Iris pigment epithelial cell (primary cell): Measurements from ENCODE around the gene RANBP1.

Source experiments
- DNase-seq: peaks from one replicate; pipeline ENCODE4 v3.0.0-alpha.2; 2011; ENCODE audit warnings: low read depth

Gene RANBP1

DNA sequence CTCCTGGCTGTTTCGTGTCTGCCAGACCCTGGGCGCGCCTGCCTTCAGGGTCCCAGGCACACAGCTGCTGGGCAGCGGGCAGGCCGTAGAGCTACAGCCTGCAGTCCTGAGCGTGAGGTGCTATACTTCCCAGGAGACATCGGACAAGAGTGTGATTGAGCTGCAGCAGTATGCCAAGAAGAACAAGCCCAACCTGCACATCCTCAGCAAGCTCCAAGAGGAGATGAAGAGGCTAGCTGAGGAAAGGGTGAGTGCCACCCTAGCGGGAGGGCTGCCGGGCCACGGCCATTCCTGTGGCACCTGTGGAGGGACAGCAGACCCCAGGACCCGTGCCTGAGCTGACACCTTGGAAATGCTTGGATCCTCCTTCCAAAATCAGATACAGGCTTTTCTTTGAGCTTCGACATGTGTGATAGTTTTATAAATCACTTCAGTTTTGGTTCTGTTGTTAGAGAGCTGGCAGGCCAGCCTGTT is 7.1 kb upstream of the RANBP1 start:
- DNase-seq, result no peak

DNA sequence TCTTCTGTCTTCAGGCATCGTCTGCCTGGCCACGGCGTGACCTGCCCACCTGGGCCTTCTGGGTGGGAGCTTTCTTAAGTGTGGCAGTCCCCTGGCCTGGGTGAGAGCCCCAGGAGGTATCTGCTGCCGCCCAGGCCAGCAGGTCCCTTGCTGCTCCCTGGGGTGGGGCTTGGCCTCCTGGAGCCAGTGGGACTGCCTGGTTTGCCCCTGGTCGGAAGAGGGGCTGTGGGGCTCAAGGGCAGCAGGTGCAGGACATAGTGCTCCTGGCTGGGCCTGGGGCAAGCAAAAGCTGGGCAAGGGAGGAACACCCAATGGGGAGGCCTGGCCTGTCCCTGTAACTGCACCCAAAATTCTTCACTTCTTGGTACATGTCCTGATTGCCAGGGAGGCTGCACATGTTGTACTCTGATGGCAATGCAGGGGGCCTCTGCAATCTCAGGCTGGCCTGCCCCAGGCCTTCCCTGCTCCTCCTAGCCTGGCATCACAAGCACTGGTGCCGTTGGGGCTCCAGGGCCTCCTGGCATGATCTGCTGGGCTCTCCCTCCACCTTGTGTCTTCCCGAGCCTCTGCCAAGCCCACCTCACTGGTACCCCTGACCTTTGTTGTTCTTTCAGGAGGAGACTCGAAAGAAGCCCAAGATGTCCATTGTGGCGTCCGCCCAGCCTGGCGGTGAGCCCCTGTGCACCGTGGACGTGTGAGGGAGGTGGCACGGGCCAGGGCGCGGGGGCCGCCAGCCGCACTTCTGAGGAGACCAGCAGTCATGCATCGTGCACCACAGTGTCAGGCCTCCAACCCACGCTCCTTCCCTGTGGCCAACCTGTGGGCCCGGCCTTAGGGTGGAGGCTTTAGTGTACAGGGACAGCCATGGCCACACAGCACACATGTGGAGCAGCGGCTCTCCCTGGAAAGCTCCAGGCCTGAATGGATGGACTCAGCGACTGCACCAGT is 6.2 kb upstream of the RANBP1 start:
- DNase-seq, result no peak

- no peak for DNase-seq
Measured at GRCh38 chr22:20110359-20110985, 5.4 kb upstream of the RANBP1 start.

DNA sequence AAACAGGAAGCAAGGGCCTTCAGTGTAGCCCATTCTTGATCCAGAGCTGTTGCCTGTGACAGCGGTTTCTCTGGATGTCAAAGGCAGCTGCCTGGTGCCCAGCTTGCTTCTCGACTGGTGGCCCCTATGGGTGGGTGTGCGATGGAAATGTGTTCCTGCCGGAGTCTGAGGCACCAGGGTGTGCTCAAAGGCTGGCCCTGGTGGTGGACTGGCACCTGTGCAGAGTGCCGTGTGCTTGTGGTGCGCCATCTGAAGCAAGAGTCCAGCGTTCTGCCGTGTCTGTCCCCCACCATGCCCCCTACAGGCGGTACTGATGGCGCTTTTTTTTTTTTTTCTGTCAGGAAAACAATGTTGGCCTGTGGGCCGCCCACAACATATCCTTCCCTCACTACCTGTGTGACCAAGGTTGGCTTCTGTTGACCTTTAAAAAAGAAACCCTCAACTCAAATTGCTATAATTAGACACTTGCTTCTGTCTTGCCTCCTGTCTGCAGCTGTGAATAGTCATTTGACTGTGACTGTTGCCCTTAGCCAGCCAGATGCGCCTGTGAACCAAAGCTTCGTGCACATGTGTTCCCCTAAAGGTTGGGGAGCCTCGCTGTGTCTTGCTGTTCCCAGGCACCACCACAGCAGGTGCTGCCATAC is 4.7 kb upstream of the RANBP1 start:
- peak; percentile 29 for DNase-seq

GRCh38 chr22:20111689-20112622 is 3.9 kb upstream of the RANBP1 start:
- no peak for DNase-seq

DNA sequence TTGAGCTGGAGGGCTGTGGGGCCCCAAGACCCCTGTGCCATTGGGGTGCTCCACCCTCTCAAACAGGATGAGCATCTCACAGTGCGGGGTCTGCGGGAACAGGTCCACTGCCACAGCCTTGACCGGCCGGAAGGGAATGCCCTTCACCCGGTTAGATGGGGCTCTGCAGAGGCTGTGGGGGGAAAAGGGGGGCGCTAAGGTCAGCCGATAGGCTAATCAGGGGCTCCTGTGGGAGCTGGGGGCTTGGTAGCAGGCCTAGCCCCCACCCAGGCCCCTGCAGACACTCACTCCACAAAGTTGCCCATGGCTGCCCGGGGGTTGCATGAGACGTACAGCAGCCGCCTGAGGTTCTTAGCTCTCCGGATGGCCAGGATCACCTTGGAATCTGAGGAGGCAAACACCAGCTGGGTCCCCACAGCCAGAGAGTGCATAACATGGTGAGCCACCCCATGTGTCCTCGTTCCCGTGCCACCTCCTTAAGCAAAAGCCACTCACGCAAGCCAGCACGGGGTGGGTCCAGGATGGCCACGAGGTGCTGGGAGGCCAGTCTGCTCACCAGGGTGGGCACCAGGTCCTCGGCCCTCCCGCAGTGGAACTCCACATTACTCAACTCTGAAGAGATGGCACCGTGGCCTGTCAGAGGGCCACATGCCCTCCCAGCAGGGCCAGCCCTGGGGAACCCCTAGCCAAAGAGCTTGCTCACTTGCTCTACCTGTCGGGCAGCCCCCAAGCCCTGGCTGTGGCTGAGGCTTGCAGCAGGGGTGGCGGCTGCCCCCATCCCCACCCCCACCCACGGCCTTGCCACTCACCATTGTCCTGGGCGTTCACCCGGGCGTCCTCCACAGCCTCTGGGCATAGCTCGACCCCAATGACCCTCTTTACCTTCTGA is 3.0 kb upstream of the RANBP1 start:
- no peak for DNase-seq

GRCh38 chr22:20113551-20114310 is 2.2 kb upstream of the RANBP1 start:
- no peak for DNase-seq

DNA sequence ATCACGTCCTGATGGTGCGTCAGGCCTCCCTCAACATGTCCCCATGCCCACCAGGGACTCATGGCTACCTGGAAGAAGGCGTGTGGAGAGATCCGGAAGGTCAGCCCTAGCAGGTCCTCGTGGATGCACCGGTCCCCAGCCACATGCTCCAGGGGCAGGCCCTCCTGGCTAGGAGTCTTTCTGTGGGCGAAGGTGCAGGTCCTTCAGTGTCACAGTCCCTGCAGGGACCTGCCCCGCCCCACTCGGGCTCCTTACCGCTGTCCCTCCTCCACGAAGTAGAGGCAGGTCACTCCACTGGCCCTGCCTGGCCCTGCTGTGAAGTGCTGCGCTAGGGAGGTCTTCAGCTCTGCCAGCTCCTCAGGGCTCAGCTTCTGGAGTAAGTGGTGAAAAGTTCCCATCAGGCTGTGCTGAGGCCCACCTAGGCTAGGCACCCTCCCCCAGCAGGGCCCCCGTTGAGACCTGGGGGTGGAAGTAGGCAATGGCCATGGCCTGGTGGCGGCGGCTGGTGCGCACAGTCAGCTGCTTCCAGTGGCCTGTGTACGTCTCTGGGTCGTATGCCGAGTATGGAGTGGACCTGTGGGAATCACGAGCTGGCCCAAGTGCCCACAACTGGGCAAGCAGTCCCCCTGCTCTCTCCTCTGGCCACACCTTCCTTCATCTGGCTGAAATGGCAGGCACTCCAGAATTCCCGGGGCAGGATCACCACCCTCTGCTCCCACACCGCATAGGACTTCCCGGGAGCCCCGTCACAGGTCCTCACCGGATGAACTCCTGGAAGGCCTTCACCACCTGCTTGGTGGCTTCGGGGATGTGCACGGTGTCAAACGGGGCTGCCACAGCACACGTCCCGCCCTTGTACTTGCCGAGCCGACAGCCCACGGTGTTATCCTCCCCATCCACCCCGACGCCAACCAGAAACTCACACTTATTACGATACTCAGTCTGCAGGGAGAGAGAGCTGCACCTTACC is 1.1 kb upstream of the RANBP1 start:
- no peak for DNase-seq

GRCh38 chr22:20116376-20116950 is 559 bp downstream of the RANBP1 start:
- DNase-seq, result no peak

- peak; percentile 99 for DNase-seq
Measured at GRCh38 chr22:20116951-20117632, 1.2 kb downstream of the RANBP1 start, which contains the start of gene TRMT2A. TSS of gene TRMT2A (minus strand) at chr22:20117226. CDS start at chr22:20116906, 320 bp downstream.

DNA sequence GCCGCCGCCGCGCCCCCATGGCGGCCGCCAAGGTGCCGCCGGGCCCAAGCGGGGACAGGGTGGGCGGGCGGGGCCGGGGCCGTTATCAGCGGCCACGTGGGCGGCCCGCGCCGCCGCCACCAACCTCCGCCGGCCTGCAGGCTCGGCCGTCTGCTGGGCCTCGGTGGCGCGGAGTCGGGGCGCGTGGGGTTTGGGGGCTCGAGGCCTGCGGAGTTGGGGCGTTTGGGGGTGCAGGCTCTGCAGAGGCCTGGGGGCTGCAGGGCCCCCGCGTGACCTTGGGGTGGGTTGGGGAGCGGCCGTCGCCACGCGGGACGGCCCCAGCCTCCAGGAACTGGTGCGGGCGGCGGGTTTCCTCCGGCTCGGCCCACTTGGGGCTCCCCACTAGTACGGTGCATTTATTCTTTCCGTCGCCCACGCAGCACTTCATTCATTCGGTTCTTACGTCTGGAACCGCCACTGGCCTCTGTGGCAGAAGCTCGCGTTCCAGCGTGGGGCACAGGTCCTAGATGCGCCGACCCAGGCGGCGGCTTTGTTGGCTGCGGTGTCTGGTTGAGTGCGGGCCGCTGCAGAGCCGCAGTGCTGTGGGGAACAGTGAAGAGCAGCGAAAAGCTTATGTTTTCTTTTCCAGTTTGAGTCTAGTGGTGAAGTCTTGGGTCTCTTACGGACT is 1.9 kb downstream of the RANBP1 start:
- DNase-seq, result peak; percentile 53

DNA sequence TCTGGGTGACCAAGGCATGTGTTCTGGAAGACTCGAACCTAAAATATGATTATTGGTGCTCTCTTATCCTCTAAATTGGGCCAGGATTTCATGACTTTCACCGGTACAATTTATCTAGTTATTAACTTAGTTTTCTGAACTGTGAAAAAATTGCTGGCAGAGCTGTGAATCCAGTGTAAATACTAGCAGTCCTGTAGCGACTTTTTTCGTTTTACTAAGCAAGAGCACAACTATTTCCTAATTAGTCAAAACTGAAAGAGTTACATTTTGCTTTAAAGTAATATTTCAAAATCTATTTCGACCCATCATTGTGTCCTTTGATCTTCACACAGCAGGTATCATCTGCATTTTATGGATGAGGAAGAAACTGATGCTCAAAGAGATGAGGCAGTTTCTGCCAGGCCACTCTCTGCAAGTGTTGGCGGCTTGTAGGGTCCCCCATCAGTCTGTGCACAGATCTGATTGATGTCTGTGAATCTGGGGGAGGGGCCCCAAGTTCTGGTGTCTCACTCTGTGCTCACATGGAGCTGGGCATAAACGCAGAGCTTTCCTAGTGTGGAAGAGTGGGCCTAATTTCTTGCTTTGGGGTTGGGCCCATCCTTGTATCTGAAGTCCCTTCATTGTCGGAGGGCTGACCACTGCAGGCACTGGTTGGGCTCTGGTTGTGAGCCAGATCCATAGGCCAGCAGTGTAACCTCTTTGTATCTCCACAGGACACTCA is 2.6 kb downstream of the RANBP1 start:
- DNase-seq, result no peak

GRCh38 chr22:20121856-20122415 is 6.0 kb downstream of the RANBP1 start:
- DNase-seq, result no peak

- DNase-seq, result no peak
Measured at GRCh38 chr22:20123366-20124082, 7.6 kb downstream of the RANBP1 start.

DNA sequence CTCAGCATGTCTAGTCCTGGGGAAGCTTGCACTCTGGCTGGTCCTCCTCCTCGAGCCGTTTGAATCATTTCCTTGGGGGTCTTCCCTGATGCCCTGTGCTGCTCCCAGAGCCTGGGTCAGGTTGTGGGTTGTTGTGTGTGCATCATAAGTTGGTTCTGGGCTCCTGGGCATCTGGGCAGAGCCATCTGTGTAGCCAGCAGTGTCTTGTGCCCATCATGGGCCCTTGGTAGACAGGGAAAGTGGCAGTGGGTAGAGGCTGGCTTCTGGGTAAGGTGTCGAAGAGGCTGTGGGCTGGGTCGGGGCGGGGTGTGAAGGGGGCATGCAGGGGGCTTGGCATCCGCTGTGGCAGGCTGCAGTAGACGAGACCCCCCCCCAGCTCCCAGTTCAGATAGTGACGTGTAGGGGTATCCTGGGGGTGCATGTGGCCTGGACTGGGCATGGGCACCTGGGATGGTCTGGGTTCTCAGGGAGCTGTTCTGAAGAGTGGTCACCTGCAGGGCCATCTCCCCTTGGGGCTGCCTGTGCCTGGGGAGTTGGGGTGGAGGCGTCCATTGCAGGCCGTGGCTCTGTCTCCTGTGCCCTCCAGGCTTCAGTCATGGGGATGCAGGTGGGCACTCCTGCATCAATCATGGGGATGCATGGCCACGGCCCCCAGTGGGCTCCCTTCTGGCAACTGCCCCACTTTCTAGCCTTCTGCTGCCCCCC is 8.3 kb downstream of the RANBP1 start:
- no peak for DNase-seq
